Esophagus squamous epithelium (tissue), 4 donors: ENCODE data around the gene DNAH9.

ENCODE experiments used
- POLR2A ChIP-seq, 4 donors: fragments of 450-650 bp; IDR thresholded peaks; one replicate each; pipeline ENCODE4 v1.6.1; 2017; ENCODE audit warnings: antibody characterized with exemption in 4 of 4, mild to moderate bottlenecking in 4 of 4, moderate library complexity in 3 of 4
- TF ChIP-seq, protein P1 (sequence below), 6 experiments: fragments of 450-650 bp in 4 of 6; fragments of 200-600 bp in 2 of 6; sonication (generic) in 2 of 6; IDR thresholded peaks; one replicate each; pipeline ENCODE4 v1.5.1; 2016 to 2019; ENCODE audit warnings: antibody characterized with exemption in 6 of 6, mild to moderate bottlenecking in 4 of 6, moderate library complexity in 4 of 6

DNA sequence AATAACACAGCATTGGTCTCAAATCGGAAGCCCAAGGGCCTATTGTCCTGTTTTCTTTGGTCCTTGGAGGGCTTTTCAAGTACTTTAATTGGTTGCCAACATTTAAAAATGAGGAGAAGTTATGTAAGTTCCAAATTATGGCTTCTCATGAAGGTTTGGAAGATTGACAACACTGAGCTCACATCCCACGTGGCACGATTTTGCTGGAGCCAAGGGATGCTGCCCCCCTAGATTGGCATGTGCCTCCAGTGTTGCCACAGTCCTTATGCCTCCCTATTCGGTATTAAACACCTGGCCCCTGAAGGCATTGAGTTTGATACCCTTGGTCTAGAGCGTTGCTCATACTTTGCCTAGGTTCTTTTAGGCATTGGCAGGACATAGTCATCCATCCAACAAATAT lies 291.0 kb downstream of the DNAH9 start:
- TF ChIP-seq, protein P1, sequence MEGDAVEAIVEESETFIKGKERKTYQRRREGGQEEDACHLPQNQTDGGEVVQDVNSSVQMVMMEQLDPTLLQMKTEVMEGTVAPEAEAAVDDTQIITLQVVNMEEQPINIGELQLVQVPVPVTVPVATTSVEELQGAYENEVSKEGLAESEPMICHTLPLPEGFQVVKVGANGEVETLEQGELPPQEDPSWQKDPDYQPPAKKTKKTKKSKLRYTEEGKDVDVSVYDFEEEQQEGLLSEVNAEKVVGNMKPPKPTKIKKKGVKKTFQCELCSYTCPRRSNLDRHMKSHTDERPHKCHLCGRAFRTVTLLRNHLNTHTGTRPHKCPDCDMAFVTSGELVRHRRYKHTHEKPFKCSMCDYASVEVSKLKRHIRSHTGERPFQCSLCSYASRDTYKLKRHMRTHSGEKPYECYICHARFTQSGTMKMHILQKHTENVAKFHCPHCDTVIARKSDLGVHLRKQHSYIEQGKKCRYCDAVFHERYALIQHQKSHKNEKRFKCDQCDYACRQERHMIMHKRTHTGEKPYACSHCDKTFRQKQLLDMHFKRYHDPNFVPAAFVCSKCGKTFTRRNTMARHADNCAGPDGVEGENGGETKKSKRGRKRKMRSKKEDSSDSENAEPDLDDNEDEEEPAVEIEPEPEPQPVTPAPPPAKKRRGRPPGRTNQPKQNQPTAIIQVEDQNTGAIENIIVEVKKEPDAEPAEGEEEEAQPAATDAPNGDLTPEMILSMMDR (IDR thresholded peaks at IDR 0.05): no peak
- no peak for TF ChIP-seq POLR2A (IDR thresholded peaks at IDR 0.05)
